Hepatocyte (in vitro differentiated cells): ENCODE measurements around the gene MRPS22. TPM values are rescaled to one million over a fixed set of nuclear protein-coding genes. Genes with fewer than 3 reads are reported as not detected.

Experiments used
- DNase-seq: peaks from one replicate; pipeline ENCODE4 v3.0.0-alpha.2; 2016; ENCODE audit warnings: low spot score
- H2AFZ ChIP-seq: fragments of 200-600 bp; sonication (generic); 2 replicates; pipeline ENCODE4 v1.6.0; 2016; ENCODE audit warnings: antibody characterized with exemption, mild to moderate bottlenecking
- H3K27ac ChIP-seq: fragments of 200-600 bp; sonication (generic); 2 replicates; pipeline ENCODE4 v1.5.1; 2016; ENCODE audit warnings: mild to moderate bottlenecking
- H3K27me3 ChIP-seq: fragments of 200-600 bp; sonication (generic); 2 replicates; pipeline ENCODE4 v1.6.1; 2016
- H3K36me3 ChIP-seq: fragments of 200-600 bp; sonication (generic); replicated peaks from 2 replicates; pipeline ENCODE4 v1.5.1; 2016; ENCODE audit warnings: low read depth; ENCODE audit not compliant: insufficient read depth
- H3K4me1 ChIP-seq: fragments of 200-600 bp; sonication (generic); 2 replicates; pipeline ENCODE4 v1.5.1; 2016; ENCODE audit warnings: mild to moderate bottlenecking, moderate library complexity; ENCODE audit not compliant: insufficient read depth
- H3K4me2 ChIP-seq: fragments of 200-600 bp; sonication (generic); 2 replicates; pipeline ENCODE4 v1.6.0; 2016
- H3K4me3 ChIP-seq: fragments of 200-600 bp; sonication (generic); 2 replicates; pipeline ENCODE4 v1.5.1; 2016; ENCODE audit warnings: mild to moderate bottlenecking
- H3K79me2 ChIP-seq: fragments of 200-600 bp; sonication (generic); 2 replicates; pipeline ENCODE4 v1.6.0; 2017; ENCODE audit warnings: mild to moderate bottlenecking
- H3K9me2 ChIP-seq: fragments of 200-600 bp; sonication (generic); replicated peaks from 2 replicates; pipeline ENCODE4 v1.6.0; 2017; ENCODE audit warnings: mild to moderate bottlenecking; ENCODE audit not compliant: insufficient read depth
- H3K9me3 ChIP-seq: fragments of 200-600 bp; sonication (generic); 2 replicates; pipeline ENCODE4 v1.5.1; 2016; ENCODE audit warnings: low read depth, mild to moderate bottlenecking
- H4K20me1 ChIP-seq: fragments of 200-600 bp; sonication (generic); 2 replicates; pipeline ENCODE4 v1.6.0; 2016; ENCODE audit warnings: mild to moderate bottlenecking; ENCODE audit not compliant: insufficient read depth, poor library complexity, severe bottlenecking
- CTCF ChIP-seq: fragments of 200-600 bp; sonication (generic); IDR thresholded peaks from 2 replicates; pipeline ENCODE4 v1.5.1; 2016; ENCODE audit warnings: antibody characterized with exemption, mild to moderate bottlenecking; ENCODE audit not compliant: poor library complexity
- EZH2 ChIP-seq: fragments of 200-600 bp; sonication (generic); IDR thresholded peaks from 2 replicates; pipeline ENCODE4 v1.6.1; 2016; ENCODE audit warnings: antibody characterized with exemption, mild to moderate bottlenecking, borderline replicate concordance
- EZH2phosphoT487 ChIP-seq: fragments of 200-600 bp; sonication (generic); IDR thresholded peaks from one replicate; pipeline ENCODE4 v1.6.1; 2018; ENCODE audit warnings: antibody characterized with exemption, mild to moderate bottlenecking, low read depth, moderate library complexity; ENCODE audit not compliant: unreplicated experiment, severe bottlenecking
- WGBS: methylation state at CpG from one replicate; pipeline ENCODE4 v1.1.6; 2016; ENCODE audit warnings: low lambda C conversion rate; ENCODE audit errors: missing lambda C conversion rate; 5-methylcytosine and 5-hydroxymethylcytosine counted together
- polyA plus RNA-seq: library from polyadenylated mRNA; unstranded; fragments of >200 nt; fragmentation: Nextera tagmentation; extraction: Ambion mirVana; gene quantifications from 2 replicates; pipeline ENCODE4 v1.2.1, GENCODE V29; 2016
- total RNA-seq: library from RNA; depleted of rRNA; stranded (reverse); fragments of >200 nt; gene quantifications from 2 replicates; pipeline ENCODE4 v1.2.3, GENCODE V29; 2014

Gene MRPS22
- total and polyA plus RNA-seq, 2 experiments from 2014 or later = 55.1 to 75.7 TPM

- H3K4me1 ChIP-seq = peaks cover 18% of the 10 kb centered on the region
Measured at GRCh38 chr3:139297588-139298311, 46.1 kb upstream of the MRPS22 start.

GRCh38 chr3:139299261-139300132 is 44.3 kb upstream of the MRPS22 start:
- 49% methylated on average over 10 of the region's 14 CpGs for WGBS
- Histone ChIP-seq H3K79me2 (no peaks in the 10 kb centered on the region), H2AFZ (no peak overlapping the region), H3K4me3 (no peak overlapping the region), H3K9me2 (no peaks in the 10 kb centered on the region), H3K4me2 (no peak overlapping the region), H3K27ac (peak overlapping the region; percentile 48), H4K20me1 (no peaks in the 10 kb centered on the region), H3K36me3 (no peaks in the 10 kb centered on the region), H3K4me1 (peaks cover 12% of the 10 kb centered on the region), H3K27me3 (no peaks in the 10 kb centered on the region), H3K9me3 (no peaks in the 10 kb centered on the region)
- peak; percentile 70 for DNase-seq
- TF ChIP-seq CTCF (no peak), EZH2phosphoT487 (no peak), EZH2 (no peak)

More at GRCh38 chr3:139297588-139298311, 46.1 kb upstream of the MRPS22 start:
- Histone ChIP-seq H3K9me3 (no peaks in the 10 kb centered on the region), H3K9me2 (no peaks in the 10 kb centered on the region), H3K4me3 (no peak overlapping the region), H3K27ac (no peak overlapping the region), H3K79me2 (no peaks in the 10 kb centered on the region), H3K4me2 (no peak overlapping the region), H3K36me3 (no peaks in the 10 kb centered on the region), H3K27me3 (no peaks in the 10 kb centered on the region), H4K20me1 (no peaks in the 10 kb centered on the region), H2AFZ (no peak overlapping the region)
- DNase-seq = no peak
- TF ChIP-seq EZH2 (no peak), EZH2phosphoT487 (no peak), CTCF (no peak)
- 84% methylated on average over 6 of the region's 6 CpGs for WGBS

- Histone ChIP-seq H3K4me2 (no peak overlapping the region), H3K4me1 (peaks cover 12% of the 10 kb centered on the region), H3K79me2 (no peaks in the 10 kb centered on the region), H3K36me3 (no peaks in the 10 kb centered on the region), H2AFZ (no peak overlapping the region), H3K9me3 (no peaks in the 10 kb centered on the region), H3K27ac (no peak overlapping the region), H3K27me3 (no peaks in the 10 kb centered on the region), H3K9me2 (no peaks in the 10 kb centered on the region), H4K20me1 (no peaks in the 10 kb centered on the region), H3K4me3 (no peak overlapping the region)
- no peak for TF ChIP-seq EZH2phosphoT487
- no peak for TF ChIP-seq CTCF
- no peak for TF ChIP-seq EZH2
- DNase-seq = no peak
- WGBS = 95% methylated on average over 3 of the region's 3 CpGs
Measured at GRCh38 chr3:139300416-139300815, 43.4 kb upstream of the MRPS22 start.
